Endothelial cell (in vitro differentiated cells): ENCODE results near the gene LYSMD4. TPM values are rescaled to one million over a fixed set of nuclear protein-coding genes. Genes with fewer than 3 reads are reported as not detected.
A peak's percentile ranks its signal among the peaks of the same experiment; 100 is the strongest.

Experiments
- DNase-seq: peaks from one replicate; pipeline ENCODE4 v3.0.0; 2021; ENCODE audit warnings: low spot score
- H3K27ac Mint-ChIP-seq: one replicate; pipeline ENCODE4 v1.8.0; 2021; ENCODE audit warnings: mixed read lengths, inconsistent platforms; ENCODE audit not compliant: unreplicated experiment
- H3K27me3 Mint-ChIP-seq: one replicate; pipeline ENCODE4 v1.8.0; 2021; ENCODE audit warnings: mild to moderate bottlenecking, moderate library complexity, mixed read lengths, inconsistent platforms; ENCODE audit not compliant: unreplicated experiment
- H3K36me3 Mint-ChIP-seq: one replicate; pipeline ENCODE4 v1.8.0; 2021; ENCODE audit warnings: mild to moderate bottlenecking, low read depth, mixed read lengths, inconsistent platforms; ENCODE audit not compliant: unreplicated experiment
- H3K4me1 Mint-ChIP-seq: one replicate; pipeline ENCODE4 v1.8.0; 2021; ENCODE audit warnings: mild to moderate bottlenecking, mixed read lengths, inconsistent platforms; ENCODE audit not compliant: unreplicated experiment
- H3K4me3 Mint-ChIP-seq: one replicate; pipeline ENCODE4 v1.8.0; 2021; ENCODE audit warnings: mild to moderate bottlenecking, mixed read lengths, inconsistent platforms; ENCODE audit not compliant: unreplicated experiment
- H3K9me3 Mint-ChIP-seq: one replicate; pipeline ENCODE4 v1.8.0; 2021; ENCODE audit warnings: mixed read lengths, inconsistent platforms; ENCODE audit not compliant: unreplicated experiment
- CTCF ChIP-seq: fragments of 200-600 bp; sonication (generic); IDR thresholded peaks from one replicate; pipeline ENCODE4 v1.5.0; 2021; ENCODE audit warnings: antibody characterized with exemption; ENCODE audit not compliant: unreplicated experiment
- total RNA-seq: library from RNA; stranded (reverse); fragmentation: NEBNext Ultra II Directional; extraction: Animal tissue kit (Norgen Biotek cat#: 25700); gene quantifications from one replicate; pipeline ENCODE4 v1.2.1, GENCODE V29; 2021; ENCODE audit not compliant: unreplicated experiment

Gene LYSMD4
- total RNA-seq, 1 donor from 2014 or later = 13.1 TPM

DNA sequence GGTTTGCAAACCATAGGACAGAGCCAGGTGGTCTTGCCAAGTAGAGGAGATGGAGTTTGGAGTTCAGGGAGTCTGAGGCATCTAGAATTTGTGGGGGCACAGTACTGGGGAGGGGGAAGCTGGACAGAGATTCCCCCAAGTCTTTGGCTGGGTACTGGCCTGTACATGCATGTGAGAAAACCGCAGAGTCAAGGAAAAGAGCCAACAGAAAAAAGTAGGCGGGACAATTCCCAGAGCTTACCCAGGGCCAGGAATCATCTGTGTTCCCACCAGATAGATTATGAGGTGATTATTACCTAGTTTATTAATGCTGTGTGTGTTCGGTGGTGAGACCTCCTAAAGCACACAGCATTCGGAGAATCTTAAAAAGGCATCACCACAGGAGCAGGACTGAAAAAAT lies 11.3 kb downstream of the LYSMD4 start:
- Mint-ChIP-seq H3K9me3 (no peaks in the 10 kb centered on the region), H3K27ac (no peak overlapping the region), H3K27me3 (peaks cover 14% of the 10 kb centered on the region), H3K4me3 (no peak overlapping the region), H3K36me3 (peaks cover 31% of the 10 kb centered on the region), H3K4me1 (peaks cover 23% of the 10 kb centered on the region)
- DNase-seq = no peak
- no peak for TF ChIP-seq CTCF

DNA sequence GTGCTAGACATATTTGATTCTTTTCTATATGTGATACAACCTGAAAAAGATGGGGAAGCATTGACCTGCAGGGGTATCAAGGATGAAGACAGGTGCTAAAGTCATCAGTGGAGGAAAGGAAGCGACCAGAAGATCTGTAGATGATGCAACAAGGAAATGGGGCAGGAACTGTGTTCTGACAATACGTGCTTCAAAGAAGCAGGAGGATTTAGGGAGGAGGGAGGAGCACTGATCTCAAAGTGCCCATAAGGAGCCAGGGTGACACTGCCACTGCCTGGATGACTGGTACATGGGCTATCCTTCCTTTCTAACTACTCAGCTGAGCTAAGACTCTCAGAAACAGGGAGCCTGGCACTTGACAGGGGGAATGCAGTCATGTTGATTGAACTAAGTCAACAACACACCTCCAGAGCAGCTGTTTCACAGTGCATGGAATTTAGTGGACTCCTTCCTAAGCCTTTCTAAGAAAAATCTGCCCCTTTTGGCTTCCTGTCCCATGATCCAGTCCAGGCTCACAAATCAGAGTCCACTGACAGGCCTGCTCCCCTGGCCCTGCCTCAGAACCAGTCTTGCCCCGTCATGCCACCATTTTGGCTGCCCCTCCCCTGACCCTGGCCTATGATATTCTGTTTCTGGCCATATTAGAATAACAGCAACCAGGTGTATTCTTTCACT lies 12.0 kb downstream of the LYSMD4 start:
- Mint-ChIP-seq H3K36me3 (peaks cover 26% of the 10 kb centered on the region), H3K27ac (no peak overlapping the region), H3K4me1 (peaks cover 23% of the 10 kb centered on the region), H3K27me3 (peaks cover 10% of the 10 kb centered on the region), H3K9me3 (no peaks in the 10 kb centered on the region), H3K4me3 (peak overlapping the region; percentile 32)
- no peak for TF ChIP-seq CTCF
- no peak for DNase-seq

DNA sequence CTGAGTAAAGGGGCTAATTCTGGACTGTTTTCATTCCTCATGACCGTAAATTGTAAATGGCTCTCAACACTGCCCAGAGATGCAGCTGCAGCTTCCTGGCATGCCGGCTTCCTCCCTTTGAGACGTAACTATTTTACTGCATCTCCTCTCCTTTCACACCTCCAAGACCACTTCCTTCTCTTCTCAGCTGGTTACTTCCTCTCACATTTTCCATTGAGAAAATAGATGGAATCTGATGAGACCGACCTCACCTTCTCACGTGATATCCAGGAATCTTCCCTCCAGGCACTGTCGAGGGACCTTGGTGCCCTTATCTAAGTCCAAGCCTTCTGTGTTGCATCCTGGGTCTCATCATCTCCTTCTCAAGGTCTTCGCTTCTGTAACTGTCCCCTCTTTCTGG lies 12.7 kb downstream of the LYSMD4 start:
- no peaks in the 10 kb centered on the region for H3K9me3 Mint-ChIP-seq
- peaks cover 28% of the 10 kb centered on the region for H3K36me3 Mint-ChIP-seq
- peak overlapping the region; percentile 10 for H3K27ac Mint-ChIP-seq
- no peak for DNase-seq
- H3K27me3 Mint-ChIP-seq = peaks cover 10% of the 10 kb centered on the region
- TF ChIP-seq CTCF = no peak
- peak overlapping the region; percentile 32 for H3K4me3 Mint-ChIP-seq
- peaks cover 23% of the 10 kb centered on the region for H3K4me1 Mint-ChIP-seq

DNA sequence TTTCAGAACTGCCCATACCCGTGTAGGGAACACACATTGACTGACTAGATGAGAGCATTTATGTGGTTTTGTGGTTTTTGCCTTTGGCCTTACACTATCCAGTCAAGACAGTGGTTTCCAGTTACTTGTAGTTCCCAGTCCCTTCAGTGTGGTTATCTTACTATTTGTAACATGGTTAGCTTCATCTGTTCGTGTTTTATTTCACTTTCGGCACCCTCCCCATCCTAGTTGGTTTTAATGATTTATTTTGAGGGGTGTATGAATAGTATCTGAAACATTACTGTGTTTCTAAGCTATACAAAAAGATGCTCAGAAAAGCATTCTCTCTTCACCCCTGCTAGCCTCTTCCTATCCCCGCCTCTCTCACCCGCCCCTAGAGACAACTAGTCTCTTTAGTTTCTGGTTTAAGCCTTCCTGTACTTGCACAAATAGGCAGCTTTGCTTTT lies 14.1 kb downstream of the LYSMD4 start:
- H3K4me3 Mint-ChIP-seq = no peak overlapping the region
- peaks cover 26% of the 10 kb centered on the region for H3K36me3 Mint-ChIP-seq
- no peak overlapping the region for H3K27ac Mint-ChIP-seq
- no peak for DNase-seq
- no peak for TF ChIP-seq CTCF
- H3K4me1 Mint-ChIP-seq = peaks cover 23% of the 10 kb centered on the region
- no peaks in the 10 kb centered on the region for H3K9me3 Mint-ChIP-seq
- H3K27me3 Mint-ChIP-seq = peaks cover 8% of the 10 kb centered on the region

DNA sequence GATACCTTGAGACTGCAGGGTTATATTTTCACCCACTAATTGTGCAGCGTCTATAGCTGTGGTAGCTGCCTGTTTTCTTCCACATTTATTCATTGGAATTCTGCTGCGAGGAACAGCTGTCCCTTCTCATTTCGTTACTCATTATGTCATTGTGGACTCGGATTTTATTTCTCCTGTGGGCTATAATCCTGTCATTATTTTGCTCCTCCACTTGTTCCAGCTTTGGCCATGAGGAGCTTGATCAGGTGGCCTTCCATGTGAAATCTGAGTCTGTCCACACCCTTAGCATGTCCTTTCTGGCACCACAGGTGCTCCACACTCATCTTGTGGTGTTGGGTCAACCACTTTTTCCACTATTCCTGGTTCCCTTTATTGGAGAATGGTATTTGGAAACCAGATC lies 14.8 kb downstream of the LYSMD4 start:
- Mint-ChIP-seq H3K4me1 (peaks cover 23% of the 10 kb centered on the region), H3K36me3 (peaks cover 21% of the 10 kb centered on the region), H3K27ac (no peak overlapping the region), H3K9me3 (no peaks in the 10 kb centered on the region), H3K27me3 (peaks cover 6% of the 10 kb centered on the region), H3K4me3 (no peak overlapping the region)
- DNase-seq = no peak
- no peak for TF ChIP-seq CTCF
